GM15510 (cell line): ENCODE measurements around the gene TFCP2L1.

Experiments used
- POLR2A ChIP-seq: IDR thresholded peaks from 3 replicates; pipeline ENCODE4 v1.6.1; 2011; ENCODE audit warnings: borderline replicate concordance; ENCODE audit not compliant: insufficient read length; ENCODE audit errors: extremely low read depth

Gene TFCP2L1

GRCh38 chr2:121203591-121204249 is 81.3 kb downstream of the TFCP2L1 start:
- no peak for TF ChIP-seq POLR2A

GRCh38 chr2:121202541-121203310 is 82.3 kb downstream of the TFCP2L1 start:
- TF ChIP-seq POLR2A = no peak

- TF ChIP-seq POLR2A = no peak
Measured at GRCh38 chr2:121201796-121202195, 83.2 kb downstream of the TFCP2L1 start.

GRCh38 chr2:121200419-121201315 is 84.3 kb downstream of the TFCP2L1 start:
- TF ChIP-seq POLR2A = no peak

GRCh38 chr2:121200011-121200347 is 85.0 kb downstream of the TFCP2L1 start:
- TF ChIP-seq POLR2A = no peak

GRCh38 chr2:121199281-121200010 is 85.6 kb downstream of the TFCP2L1 start:
- TF ChIP-seq POLR2A = no peak

- TF ChIP-seq POLR2A = no peak
Measured at GRCh38 chr2:121197369-121198091, 87.5 kb downstream of the TFCP2L1 start.

GRCh38 chr2:121196849-121197155 is 88.2 kb downstream of the TFCP2L1 start:
- TF ChIP-seq POLR2A = no peak

- no peak for TF ChIP-seq POLR2A
Measured at GRCh38 chr2:121196132-121196848, 88.7 kb downstream of the TFCP2L1 start.

GRCh38 chr2:121195036-121195435 is 90.0 kb downstream of the TFCP2L1 start:
- no peak for TF ChIP-seq POLR2A

GRCh38 chr2:121194626-121195025 is 90.4 kb downstream of the TFCP2L1 start:
- TF ChIP-seq POLR2A = no peak

GRCh38 chr2:121193185-121193584 is 91.8 kb downstream of the TFCP2L1 start:
- TF ChIP-seq POLR2A = no peak

GRCh38 chr2:121192576-121192975 is 92.4 kb downstream of the TFCP2L1 start:
- TF ChIP-seq POLR2A = no peak
